SK-N-MC (cell line): Measurements from ENCODE around the gene ZP2.
A peak's percentile ranks its signal among the peaks of the same experiment; 100 is the strongest.
"Not testable (repeated sequence)": the region's sequence is repeated elsewhere in the genome, so short reads cannot be mapped to it uniquely, and the experiment has no call there.

Source experiments
- DNase-seq: peaks from one replicate; pipeline ENCODE4 v3.0.0-alpha.2; 2011; ENCODE audit warnings: low read depth, low spot score
- H3K27ac ChIP-seq: fragments of 200-600 bp; sonication (generic); 2 replicates; pipeline ENCODE4 v1.5.1; 2016; ENCODE audit warnings: mixed run types
- H3K36me3 ChIP-seq: fragments of 200-600 bp; sonication (generic); 2 replicates; pipeline ENCODE4 v1.6.1; 2017; ENCODE audit warnings: antibody characterized with exemption, low read length, mixed read lengths; ENCODE audit not compliant: insufficient read depth
- H3K4me3 ChIP-seq: fragments of 200-600 bp; sonication (generic); 2 replicates; pipeline ENCODE4 v1.5.1; 2016
- H3K9ac ChIP-seq: fragments of 200-600 bp; sonication (generic); 2 replicates; pipeline ENCODE4 v1.8.0; 2017; ENCODE audit warnings: mixed run types, mixed read lengths; ENCODE audit not compliant: insufficient read length
- H3K9me3 ChIP-seq: fragments of 200-600 bp; sonication (generic); 2 replicates; pipeline ENCODE4 v1.6.1; 2017; ENCODE audit warnings: low read depth, mild to moderate bottlenecking, antibody characterized with exemption, low read length, moderate library complexity, mixed read lengths
- EZH2 ChIP-seq: fragments of 200-600 bp; sonication (generic); IDR thresholded peaks from one replicate; pipeline ENCODE4 v1.6.1; 2017; ENCODE audit warnings: antibody characterized with exemption
- FOXP2 ChIP-seq: optimal IDR thresholded peaks from 2 replicates; pipeline ENCODE3; 2011; ENCODE audit warnings: mild to moderate bottlenecking, moderate library complexity; ENCODE audit not compliant: insufficient read depth; ENCODE audit errors: extremely low read length, control extremely low read depth
- POLR2AphosphoS5 ChIP-seq: IDR thresholded peaks from 2 replicates; pipeline ENCODE4 v1.6.1; 2012; ENCODE audit warnings: mild to moderate bottlenecking, low read depth, low read length, borderline replicate concordance

The ZP2 gene

GRCh38 chr16:21160276-21160675, 51.1 kb downstream of the ZP2 start:
- DNase-seq: no peak
- Histone ChIP-seq H3K36me3 (0 out of 2 replicates have a peak, but pooled peaks cover 3% of the 10 kb centered on the region), H3K4me3 (no peak overlapping the region), H3K9ac (no peak overlapping the region), H3K9me3 (no peaks in the 10 kb centered on the region), H3K27ac (no peak overlapping the region)
- TF ChIP-seq EZH2 (no peak), FOXP2 (no peak), POLR2AphosphoS5 (no peak)

DNA sequence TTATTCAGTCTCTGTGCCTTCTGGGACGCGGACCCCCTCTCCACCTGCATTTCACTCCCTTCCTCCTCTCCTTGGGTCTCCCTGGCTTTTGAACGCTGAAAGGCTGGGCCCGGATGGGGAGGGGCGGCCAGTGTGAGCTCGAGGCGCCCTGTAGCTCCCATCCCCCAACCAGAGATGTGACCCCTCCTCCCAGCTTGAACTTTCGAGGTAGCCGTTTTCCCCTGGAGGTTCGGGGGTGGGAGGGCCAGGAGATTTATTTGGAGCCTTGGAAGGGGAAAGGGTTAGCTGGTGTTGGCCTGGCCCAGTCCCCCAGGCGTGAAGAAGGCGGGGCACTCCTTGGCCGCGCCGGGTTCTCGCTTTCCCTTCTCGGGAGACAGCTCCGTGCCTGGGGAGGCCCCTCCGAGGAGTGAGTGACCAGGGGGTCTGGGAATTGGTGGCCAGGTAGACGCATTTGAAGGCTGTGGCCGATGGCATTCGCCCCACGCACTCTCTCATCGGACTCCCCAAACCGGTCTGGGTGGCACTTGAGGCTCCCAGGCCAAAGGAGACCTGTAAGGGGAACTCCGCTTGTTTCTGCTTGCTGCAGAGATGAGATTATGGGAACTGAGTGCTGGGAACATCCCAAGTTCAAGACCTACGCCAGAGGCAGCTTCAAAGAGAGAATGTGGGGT, 52.0 kb downstream of the ZP2 start:
- no peak for DNase-seq
- Histone ChIP-seq H3K36me3 (0 out of 2 replicates have a peak, but pooled peaks cover 3% of the 10 kb centered on the region), H3K4me3 (peak overlapping the region; percentile 86), H3K27ac (no peak overlapping the region), H3K9ac (no peak overlapping the region), H3K9me3 (no peaks in the 10 kb centered on the region)
- no peak for TF ChIP-seq POLR2AphosphoS5
- TF ChIP-seq FOXP2: no peak
- TF ChIP-seq EZH2: no peak

DNA sequence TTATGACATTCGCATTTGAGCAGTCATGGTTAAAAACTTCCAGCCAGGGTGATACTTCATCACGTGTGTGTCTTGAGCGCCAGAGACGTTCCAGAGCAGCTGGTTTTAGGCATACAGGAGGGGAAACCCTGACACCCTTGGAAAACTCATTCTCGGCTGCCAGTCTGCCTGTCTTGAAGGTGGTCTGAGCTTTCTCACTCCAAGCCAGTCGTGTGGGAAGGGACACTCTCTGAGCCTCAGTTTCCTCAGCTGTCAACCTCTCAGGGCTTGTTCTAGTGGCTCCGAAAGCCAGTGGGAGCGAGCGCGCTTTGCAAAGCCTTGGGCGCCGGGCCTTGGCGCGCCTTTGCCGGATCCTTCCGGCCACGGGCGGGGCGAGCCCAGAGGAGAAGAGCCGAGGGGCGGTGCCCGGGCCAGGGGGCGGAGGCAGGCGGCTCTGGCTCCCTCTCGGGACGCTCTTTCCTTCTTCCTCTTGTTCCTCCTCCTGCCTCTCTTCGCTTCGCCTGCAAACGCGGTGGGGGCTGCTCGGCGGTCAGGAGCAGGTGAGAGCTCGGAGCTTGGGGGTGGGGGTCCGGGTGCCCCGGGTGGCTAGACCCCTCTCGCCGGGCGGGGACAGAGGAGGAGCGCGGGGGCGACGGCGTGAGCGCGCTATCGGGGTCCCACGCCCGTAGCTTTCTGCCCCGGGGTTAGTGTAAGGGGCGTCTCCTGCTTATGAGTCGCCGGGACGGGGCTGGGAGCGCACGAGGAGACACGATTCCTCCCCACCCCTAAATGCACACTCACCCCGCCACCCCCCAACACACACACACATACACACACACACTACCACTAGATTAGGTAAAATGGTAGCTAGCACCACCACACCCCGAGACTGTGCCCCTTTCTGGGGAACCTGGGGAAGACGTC, 52.9 kb downstream of the ZP2 start, which contains the start of gene LDAF1:
LDAF1 (plus strand) TSS at position 467 of the 903 bp plus-strand sequence. CDS start 2,509 bp downstream, outside the sequence.
- DNase-seq: no peak
- H3K9ac ChIP-seq: peak within 1 kb of the TSS; percentile 57
- H3K36me3 ChIP-seq: 0 out of 2 replicates have a peak, but pooled peaks cover 3% of the 10 kb centered on the region
- no peak within 1 kb of the TSS for H3K27ac ChIP-seq
- no peaks in the 10 kb centered on the region for H3K9me3 ChIP-seq
- TF ChIP-seq EZH2: no peak
- TF ChIP-seq POLR2AphosphoS5: peak; percentile 30; the same call in 1 of the 2 replicates
- peak within 1 kb of the TSS; percentile 86 for H3K4me3 ChIP-seq

DNA sequence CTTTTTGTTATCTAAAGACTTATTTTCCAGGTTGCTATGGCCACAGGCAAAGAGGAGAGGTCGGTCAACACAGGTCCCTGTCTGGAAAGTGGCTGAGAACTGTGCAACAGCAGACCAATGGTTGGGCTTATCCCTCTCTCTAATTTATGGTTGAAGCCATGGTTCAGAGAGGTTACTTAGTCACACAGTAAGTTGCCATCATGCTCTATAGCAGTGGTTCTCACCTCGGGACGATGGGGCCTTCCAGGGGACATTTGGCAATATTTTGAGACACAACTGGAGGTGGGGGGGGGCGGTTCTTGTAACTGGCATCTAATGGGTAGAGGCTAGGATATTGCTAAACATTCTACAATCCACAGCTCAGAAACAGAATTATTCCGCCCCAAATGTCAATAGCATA, 53.7 kb downstream of the ZP2 start:
- no peaks in the 10 kb centered on the region for H3K9me3 ChIP-seq
- H3K36me3 ChIP-seq: 0 out of 2 replicates have a peak, but pooled peaks cover 3% of the 10 kb centered on the region
- peak overlapping the region; percentile 57 for H3K9ac ChIP-seq
- H3K27ac ChIP-seq: no peak overlapping the region
- no peak for TF ChIP-seq FOXP2
- no peak for TF ChIP-seq POLR2AphosphoS5
- TF ChIP-seq EZH2: no peak
- H3K4me3 ChIP-seq: peak overlapping the region; percentile 86
- no peak for DNase-seq

- no peak overlapping the region for H3K9ac ChIP-seq
- DNase-seq: peak; percentile 44
- H3K27ac ChIP-seq: no peak overlapping the region
- 0 out of 2 replicates have a peak, but pooled peaks cover 3% of the 10 kb centered on the region for H3K36me3 ChIP-seq
- H3K9me3 ChIP-seq: no peaks in the 10 kb centered on the region
- no peak overlapping the region for H3K4me3 ChIP-seq
- no peak for TF ChIP-seq FOXP2
- no peak for TF ChIP-seq EZH2
- no peak for TF ChIP-seq POLR2AphosphoS5
Measured at GRCh38 chr16:21156767-21157467, 54.5 kb downstream of the ZP2 start.

DNA sequence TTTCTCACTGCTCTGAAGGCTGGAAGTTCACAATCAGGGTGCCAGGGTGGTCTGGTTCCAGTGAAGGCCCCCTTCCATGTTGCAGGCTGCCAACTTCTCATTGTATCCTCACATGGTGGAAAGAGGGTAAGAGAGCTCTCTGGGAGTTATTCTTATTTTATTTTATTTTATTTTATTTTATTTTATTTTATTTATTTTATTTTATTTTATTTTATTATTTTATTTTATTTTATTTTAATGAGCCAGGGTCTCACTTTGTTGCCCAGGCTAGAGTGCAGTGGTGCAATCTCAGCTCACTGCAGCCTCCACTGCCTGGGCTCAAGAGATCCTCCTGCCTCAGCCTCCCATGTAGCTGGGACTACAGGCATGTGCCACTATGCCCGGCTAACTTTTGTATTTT, 55.4 kb downstream of the ZP2 start:
- H3K4me3 ChIP-seq, H3K9ac ChIP-seq, DNase-seq, H3K9me3 ChIP-seq, H3K27ac ChIP-seq, H3K36me3 ChIP-seq: not testable (repeated sequence)

- not testable (repeated sequence) for H3K27ac ChIP-seq, H3K4me3 ChIP-seq, H3K9ac ChIP-seq, H3K9me3 ChIP-seq, DNase-seq, H3K36me3 ChIP-seq
Measured at GRCh38 chr16:21153124-21153729, 58.1 kb downstream of the ZP2 start.

DNA sequence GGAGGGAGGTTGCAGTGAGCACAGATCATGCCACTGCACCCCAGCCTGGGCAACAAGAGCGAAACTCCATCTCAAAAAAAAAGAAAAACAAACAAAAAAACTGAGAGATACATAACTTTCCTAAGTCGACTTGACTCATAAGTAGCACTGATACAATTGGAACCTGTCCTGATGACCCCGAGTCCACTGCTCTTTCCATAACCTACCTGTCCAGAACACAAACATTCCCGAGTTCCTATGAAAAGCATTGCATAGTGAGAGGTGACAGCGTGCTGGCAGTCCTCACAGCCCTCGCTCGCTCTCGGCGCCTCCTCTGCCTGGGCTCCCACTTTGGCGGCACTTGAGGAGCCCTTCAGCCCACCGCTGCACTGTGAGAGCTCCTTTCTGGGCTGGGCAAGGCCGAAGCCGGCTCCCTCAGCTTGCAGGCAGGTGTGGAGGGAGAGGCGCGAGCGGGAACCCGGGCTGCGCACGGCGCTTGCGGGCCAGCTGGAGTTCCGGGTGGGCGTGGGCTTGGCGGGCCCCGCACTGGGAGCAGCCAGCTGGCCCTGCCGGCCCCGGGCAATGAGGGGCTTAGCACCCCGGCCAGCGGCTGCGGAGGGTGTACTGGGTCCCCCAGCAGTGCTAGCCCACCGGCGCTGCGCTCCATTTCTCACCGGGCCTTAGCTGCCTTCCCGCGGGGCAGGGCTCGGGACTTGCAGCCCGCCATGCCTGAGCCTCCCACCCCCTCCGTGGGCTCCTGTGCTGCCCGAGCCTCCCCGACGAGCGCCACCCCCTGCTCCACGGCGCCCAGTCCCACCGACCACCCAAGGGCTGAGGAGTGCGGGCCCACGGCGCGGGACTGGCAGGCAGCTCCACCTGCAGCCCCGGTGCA, 59.0 kb downstream of the ZP2 start:
- H3K9ac ChIP-seq, H3K27ac ChIP-seq, H3K4me3 ChIP-seq, H3K9me3 ChIP-seq, DNase-seq, H3K36me3 ChIP-seq: not testable (repeated sequence)
